ENCODE measurements around the gene PROX1.

Gene PROX1

DNA sequence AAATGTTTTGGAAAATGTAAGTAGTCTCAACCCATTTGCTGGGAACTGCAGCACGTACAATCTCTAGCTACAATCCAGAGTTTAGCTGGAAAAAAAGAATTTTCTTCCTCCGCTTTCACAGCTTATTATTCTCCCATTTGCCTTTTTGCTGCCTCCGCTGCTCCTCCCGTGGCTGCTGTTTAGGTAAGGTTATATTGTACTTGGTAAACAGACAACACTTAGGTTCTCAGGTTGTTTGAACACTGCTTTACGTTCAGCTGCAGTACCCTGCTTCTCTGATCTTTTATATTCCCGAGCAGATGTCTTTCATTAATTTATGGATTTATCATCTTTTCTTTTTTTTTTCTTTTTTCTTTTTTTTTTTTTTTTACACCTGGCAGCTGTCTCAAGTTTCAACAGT, 14.3 kb downstream of the PROX1 start:
- DNase-seq = no peak

DNA sequence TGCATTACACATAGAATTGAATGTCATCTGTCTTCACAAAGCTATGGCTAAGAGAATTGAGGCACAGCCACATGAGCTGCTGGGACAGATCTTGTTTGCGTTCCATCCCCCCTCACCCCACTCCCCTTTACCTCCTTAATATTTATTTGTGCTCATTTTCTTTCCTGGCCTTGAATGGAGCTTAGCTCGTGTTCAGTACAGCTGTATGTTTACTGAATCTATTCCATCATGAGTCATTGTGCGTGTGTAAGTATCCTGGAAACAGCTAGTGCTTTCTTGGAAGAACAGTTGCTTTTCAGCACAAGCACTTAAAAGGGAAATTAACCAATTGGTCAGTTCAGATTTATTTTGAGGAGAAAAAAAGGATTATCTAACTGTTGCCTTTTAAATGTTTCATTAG, 14.7 kb downstream of the PROX1 start:
- DNase-seq = no peak

DNA sequence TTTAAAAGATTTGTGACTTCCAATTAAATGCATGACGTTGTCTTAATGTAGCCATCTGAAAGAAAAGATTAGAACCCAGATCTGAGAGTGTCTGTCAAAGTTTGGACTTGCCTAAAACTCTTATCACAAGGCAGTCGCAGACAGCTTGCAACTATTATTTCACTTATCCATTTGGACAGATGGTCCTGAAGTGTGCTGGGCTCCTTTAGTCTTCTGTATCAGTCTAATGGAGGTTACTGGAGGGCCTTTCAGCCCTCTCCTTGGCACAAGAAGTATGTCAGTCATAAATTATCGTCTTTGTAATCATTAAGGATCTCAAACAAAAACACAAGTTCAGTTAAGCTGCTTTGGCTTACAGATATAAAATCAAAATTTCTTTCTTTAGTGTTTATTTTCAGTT, 15.5 kb downstream of the PROX1 start:
- DNase-seq = no peak

DNA sequence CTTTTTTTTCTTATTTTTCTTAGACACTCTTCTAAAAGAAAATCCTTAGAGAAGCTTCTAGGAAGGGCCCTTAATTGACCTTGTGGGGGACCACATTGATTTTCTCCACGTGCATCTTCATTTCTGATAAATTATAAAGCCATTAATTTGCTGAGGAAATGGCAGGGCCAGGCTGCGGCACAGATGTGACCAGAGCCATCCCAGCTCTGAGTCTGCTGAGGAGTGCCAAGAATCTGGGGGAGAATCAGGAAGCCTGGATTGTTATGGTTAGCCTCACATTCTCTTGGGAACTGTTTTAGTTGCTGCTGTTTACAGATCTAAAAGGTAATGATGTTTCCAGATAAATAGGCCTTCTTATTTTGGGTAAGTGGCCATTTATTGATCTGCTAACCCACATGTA, 16.2 kb downstream of the PROX1 start:
- no peak for DNase-seq

DNA sequence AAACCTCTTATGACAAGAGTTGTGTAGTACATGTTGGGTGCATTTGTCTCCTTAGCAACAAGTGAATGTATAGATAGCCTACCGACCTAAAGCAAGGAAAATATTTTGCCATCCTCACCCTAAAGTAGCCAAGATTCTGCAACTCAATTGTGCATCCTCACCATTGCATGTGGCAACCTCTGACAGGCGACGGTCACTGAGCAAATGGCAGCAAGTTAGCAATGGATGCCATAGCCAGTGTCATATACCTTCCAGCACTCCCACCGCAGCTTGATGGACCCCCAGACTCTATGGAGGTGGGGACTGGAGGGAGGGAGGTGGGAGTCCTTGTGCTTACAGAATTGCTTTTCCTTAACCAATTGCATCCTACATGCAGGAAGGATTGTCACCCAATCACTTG, 17.0 kb downstream of the PROX1 start:
- no peak for DNase-seq

DNA sequence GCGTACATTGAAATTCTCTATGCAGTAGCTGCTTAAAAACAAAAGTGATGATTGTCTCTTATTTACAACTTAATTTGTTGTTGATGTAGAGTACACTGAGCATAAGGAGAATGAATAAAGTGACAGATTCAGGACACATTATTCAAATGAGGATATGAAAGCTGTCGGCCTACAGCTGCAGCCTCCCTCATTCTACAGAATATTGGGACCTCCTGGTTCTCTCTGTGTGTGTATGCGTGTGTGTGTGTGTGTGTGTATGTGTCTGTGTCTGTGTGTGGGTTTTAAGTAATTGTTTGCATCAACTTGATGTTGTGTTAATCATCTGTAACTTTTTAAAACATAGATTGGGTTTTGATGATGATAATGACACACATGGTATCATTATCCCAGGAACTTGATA, 17.9 kb downstream of the PROX1 start:
- DNase-seq = no peak

DNA sequence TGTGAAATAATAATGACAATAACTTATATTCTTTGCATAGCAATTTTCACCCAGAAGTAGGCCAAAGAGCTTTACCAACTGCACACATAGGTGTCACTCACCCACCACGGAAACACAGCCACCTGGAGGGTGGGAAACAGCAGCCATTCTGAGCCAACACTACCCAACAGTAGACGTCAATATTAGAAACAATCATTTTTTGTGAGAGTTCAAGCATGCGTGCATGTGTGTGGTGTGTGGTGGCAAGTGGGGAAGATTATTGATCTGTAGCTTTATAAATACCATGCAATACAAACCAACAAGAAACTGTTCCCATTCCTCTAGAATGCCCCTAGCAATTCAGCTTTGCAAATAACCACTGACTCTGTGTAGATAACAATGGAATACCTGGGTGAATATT, 19.1 kb downstream of the PROX1 start:
- DNase-seq = no peak

DNA sequence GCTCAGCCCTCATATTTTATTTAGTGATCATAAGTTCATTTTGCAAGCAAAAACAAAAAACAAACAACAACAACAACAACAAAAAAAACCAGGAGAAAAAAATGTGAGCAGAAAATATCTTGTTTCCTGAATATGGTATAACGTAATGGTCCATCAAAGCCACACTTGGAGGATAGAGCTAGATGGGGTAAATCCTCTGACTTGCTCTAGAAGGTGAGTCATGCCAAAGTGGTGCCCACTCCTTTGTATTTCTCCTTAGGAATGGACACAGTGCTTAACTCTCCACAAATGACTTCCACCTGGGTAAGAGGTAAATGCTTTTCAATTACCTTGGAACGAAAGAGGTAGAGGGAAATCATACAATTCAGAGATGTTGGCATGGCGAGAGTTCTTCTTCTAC, 20.6 kb downstream of the PROX1 start:
- no peak for DNase-seq

DNA sequence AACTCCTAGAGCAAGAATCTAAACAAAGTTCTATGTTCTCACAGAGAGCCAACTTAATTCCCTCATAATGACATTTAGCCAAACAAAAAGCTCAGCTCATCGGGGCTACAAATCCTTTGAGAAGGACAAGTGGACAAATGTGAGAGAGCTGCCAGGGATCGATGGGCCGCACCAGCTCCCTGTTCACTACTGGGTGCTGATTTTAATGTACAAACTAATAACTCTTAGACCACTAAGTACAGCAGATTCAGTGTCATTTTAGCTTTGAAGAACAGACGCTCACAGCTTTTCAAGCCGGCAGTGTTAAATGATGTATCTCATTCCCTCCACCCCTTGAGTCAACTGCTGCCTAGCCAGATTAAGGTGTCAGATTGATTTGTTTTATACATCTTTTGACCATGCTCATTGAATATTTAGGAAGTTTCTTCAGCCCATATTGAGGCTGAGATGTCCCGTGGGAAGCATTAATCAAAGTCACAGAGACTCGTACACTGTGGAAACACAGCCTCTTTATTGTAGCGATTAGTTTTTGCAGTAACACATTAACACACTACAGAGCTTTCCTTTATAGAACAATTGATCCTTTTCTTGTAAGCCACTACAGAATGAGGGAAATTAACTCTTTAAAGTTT, 21.1 kb downstream of the PROX1 start:
- DNase-seq = no peak

DNA sequence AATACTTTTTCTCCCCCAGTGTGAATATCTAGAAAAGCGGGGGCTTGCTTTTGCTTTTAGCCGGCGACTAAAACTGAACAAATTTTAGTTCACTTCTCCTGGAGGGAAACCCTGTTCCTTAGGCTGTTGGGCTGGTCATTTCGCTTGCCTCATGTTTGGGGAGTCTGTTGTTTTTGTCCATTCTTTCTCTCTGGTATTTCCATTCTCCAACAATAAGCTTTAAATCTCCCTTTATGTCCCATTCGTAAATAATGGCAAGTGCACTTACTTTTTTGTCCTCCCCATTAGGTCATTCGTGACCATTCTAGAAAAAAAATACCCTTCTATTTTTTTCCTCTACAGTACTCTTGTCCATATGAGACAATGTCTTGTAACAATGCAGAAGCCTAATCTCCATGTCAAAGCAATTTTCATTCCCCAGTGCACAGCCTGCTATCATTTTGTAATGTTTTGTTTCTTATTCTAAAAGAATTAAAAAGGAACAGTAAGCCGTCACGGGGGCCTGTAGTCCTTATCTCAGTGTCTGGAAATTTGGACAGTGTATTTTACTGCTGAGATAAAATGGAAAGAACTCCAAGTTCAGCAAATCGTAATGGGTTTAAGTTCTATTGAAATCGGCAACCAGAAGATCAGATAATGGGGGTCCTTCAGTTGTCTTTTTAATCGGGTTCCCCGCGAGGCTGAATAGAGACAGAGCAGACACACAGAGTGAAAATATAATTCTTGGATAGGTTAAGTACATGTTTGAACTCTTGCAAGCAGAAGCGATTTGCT, 21.8 kb downstream of the PROX1 start:
- no peak for DNase-seq

DNA sequence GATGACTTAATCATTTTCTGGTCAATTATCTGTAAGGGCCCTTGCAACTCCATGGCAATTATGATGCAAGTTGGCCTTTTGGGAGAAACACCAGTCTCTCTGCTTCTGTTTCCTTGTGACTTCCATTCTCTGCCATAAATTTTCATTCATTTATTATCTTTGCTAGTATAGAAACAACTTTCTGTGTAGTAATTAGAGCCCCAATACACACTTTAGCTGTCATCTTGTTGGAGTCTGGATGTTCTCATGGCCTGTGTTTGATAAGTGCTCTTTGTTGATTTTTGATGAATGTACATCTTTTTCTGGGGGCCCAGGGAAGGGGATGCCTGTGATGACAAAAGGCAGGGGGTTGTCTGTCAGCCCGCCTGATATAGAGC, 22.4 kb downstream of the PROX1 start:
- DNase-seq = no peak

DNA sequence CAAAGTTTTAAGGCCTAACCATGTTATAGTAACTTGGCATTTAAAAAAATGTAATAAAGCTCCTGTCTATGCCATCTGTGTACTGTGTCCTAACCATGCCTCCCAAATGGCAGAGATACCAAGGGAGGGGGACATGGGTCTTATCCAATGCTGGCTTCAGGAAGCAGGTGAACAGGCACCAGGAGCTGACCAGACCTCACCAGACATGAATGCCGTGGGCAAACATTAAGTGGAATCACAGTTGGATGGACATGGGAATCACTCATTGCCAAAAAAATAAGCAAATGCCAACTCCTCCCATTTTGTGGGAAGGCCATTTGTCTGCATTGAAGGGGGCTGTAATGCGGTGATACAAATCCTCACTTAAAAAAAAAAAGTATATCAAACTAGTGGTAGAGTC, 22.9 kb downstream of the PROX1 start:
- DNase-seq = no peak

DNA sequence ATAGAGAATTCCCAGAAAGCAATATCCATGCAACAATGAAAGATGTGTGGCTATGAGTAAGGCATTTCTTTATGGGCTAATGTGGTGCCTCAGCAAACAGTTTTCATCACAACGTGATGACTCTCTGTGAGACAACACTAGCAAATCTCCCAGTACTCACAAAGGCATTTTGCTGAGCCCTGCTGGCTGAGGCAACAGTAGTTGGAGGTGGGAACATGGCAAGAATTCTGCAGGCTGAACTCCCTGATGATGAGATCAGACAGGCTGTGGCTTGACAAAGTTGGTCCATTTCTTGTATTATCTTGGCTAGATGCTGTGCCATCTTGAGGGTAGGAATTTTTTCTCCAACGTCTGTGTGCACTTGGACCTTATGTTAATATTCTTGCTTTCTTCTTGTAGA, 24.6 kb downstream of the PROX1 start:
- no peak for DNase-seq

DNA sequence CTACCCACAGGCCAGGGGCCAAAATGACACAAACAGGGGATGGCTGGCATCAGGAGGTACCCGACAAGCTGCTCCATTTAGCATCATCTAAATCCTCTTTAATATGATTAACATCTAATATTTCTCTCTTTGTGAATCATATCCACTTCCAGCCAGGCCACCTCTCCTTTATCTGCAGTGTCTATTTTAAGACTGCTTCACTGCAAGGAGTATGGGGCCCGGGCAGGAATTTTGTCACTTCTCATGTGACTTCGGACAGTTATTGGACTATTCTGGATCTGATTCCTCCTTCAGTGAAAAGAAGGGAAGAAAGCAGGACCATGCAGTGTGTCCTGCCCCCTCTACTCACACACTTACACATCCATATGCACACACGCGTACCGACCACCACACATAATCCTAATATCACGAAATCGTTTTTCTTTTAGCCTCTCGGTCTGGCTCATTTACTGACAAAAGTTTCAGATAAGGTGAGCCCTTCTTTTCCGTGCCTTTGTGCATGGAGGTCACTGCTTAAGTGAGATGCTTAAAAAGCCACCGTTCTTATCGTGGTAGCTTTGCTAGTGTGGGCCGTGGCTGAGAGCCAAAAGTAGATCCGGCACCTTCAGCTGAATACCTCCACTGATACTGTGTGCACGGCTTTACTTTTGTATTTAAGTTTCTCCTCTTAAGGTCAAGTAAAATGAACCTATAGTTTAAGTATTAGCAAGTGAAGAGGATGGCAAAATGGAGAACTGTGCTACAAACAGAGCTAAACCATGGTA, 26.0 kb downstream of the PROX1 start:
- DNase-seq = no peak

DNA sequence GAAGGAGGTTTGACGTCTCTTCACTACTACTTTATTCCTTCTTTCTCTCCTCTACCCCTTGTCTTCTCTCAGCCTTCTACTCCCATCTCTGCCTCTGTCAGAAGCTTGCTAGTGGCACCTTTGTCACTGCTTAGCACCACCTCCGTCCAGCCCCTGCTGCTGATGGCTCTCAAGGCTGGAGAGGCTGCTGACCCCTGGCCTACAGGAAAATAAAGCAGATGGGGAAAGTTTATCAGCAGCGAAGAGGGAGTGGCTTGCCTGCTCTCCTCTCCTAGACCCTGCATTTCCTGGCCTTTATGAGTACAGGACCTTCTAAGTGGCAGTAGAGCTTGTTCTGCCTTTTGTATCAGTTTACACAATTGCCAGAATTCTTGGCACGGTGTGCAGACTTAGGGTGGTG, 27.0 kb downstream of the PROX1 start:
- DNase-seq = no peak

DNA sequence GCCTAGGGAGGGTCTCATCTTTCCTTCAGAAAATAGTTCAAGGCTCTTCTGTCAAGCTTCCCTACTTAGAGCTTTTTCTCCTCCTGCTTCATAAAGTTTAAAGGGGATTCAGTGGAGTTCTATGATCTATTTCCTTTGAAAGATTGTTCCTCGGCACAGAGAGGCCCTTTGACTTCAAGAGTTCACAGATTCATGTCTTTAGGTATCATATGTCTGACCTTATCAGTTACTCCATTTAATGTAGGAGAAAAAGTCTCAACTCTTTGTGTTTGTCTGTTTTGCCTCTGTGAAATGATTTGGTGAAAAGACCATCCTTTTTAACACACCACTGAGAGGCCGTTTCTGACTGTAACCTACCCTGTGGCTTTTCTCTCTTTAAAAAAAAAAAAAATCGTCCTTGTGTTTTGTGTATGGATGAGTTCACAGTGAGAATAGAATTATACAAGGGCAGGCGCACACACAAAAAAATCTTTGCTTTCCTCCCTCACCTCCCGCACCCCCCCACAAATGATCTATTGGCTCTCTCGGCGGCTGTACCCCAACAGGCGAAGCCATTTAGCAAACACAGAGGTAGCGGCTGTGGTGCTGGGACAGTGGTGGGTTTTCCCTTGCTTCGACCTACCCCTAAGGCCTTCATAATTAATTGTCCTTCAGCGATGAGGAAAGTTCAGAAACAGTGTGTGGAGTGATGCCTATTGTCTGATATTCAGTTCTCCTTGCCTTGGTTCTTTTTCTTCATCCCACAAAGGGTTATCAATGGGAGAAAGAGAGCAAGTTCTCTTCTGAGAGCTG, 29.6 kb downstream of the PROX1 start:
- no peak for DNase-seq

DNA sequence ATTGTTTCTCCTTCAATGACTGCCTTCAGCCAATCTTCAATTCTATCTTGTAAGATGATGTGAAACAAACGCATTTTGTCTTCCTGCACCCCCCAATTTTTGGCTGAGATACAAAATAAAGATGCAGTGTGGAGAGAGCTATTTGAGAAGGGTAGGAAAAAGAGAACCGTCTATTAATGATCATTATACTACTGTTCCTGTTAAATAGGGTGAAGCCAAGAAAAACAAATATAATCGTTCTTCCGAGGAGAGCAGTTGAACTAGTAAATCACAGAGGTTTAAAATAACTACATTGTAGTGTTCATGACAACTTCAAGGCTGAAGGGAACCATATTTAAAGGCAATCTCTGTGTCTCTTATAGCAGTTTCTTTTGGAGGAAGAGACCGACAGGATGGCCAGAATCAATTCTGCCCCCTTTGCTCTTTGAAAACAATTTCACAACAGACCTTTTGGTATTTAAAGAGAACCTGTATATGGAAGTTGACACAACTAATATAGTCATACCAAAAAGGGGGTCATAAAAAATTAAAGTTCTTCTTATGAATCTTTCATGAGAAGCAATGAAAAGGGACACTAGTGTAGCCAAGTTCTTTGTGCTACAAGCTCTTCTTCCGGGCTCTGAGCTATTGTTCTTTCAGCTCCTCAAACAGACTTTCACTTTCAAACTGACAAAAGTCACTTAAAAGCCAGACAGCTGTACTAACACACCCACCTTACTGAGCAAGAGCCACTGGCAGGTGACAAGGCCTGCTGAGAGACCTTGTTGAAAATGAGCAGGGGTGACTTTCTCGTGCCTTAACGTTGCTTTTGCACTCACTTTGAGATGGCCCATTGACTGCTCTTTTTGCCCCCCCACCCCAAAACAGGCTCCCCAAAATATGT, 30.9 kb downstream of the PROX1 start:
- no peak for DNase-seq

DNA sequence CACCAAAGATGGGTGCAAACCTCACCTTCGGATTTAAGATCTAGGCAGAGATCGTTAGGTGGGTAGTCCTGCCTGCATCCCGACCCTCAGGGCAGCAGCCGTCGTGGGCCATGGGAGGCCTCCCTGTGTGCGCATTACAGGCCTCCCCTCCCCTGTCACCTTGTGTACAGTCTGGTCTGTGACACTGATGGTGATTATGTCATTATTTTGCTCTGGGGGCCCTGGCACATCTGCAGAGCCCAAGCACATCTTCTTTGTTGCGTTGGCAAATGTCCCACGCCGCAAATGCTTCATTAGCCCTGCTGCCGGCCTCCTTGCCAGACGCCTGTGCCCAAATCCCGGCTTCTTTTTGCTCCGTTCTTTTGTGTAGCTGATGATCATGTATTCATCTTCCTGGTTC, 31.7 kb downstream of the PROX1 start:
- no peak for DNase-seq

DNA sequence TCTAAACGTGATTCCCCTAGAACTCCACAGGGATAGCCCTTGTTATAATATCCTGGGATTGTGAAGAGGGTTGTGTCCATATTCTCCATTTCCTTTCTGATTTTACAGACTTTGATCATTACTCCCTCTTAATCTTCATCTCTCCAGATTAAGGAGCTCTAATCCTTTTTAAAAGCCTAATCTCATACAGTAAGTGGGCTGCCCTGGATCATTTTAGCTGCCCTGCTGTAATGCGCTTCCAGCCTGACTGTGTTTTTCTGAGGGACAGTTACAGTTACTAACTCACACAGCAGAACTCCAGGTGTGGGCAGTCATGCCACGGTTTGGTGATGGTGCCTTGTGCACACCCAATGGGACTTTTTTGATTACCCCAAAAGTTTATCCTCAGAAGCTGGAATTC, 33.5 kb downstream of the PROX1 start:
- DNase-seq = no peak

DNA sequence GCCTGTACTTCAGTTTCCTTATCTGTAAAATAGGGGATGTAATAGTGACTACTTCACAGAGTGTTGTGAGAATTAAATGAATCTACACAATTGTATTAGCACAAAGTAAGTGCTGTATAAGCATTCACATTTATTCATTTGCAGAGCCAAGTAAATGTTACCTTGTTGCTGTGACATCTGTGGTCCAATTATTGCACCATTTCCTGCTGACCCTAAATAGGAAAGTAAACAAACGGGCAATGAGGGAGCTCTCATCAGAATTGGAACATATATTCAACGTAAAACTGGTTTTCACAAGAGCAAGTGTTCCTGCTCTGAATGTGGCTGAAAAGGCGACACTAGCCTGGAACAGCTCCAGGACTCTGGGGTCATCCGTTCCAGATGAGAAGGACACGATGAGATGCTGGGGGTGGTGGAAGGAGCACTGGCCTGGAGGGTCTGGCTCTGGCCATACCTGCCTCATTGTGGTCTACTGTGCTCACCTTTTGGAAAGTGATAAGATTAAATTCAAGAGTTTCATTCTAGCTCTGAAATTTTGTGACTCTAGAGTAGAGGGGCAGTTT, 34.5 kb downstream of the PROX1 start:
- DNase-seq = no peak

DNA sequence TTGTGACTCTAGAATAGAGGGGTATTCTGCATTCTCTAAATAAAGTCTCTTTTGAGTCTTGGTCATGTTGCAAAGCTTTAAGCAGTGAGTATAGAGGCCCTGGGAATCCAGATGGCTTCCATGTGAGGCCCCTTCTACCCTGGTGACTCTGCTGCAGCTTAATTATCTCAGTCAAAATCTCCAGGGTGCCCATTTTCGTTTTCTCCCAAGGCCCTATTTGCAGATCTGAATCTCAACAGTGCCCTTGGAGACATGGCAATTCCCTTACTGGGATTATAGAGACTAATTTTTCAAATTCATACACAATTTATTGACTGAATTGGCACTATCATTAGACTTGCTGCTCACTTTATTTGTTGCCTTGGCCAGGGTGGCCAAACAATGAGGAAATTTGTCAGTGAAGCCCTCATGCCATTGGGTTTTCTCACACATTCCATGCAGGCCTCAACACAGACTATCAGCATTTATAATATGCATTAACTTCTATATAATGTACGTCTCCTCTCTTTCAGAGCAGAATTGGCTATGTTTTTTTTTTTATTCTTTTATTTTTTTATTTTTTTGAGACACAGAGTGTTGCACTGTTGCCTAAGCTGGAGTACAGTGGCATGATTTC, 35.1 kb downstream of the PROX1 start:
- DNase-seq = no peak

DNA sequence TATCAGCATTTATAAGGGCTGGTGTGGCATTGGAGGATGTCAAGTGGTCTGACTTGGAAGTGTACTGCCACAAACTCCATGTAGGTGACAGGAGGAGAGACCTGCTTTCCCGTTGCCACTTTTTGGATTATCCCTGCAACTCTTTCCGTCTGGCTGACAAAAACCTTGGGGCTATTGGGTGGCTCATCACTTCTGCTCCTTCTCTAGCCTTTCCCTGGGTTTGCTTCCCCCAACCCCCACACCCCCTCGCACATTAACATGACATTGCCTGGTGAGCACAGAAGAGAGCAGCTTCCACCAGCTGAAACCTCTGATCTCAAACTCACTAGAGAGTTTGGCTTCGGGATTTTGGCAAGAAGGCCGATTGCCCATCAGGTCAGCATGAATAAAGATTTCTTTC, 39.2 kb downstream of the PROX1 start:
- DNase-seq = no peak

Data from AML-193 (cell line).